ENCODE data around the gene PGLYRP2. TPM values are rescaled to one million over a fixed set of nuclear protein-coding genes. Genes with fewer than 3 reads are reported as not detected.

PGLYRP2 gene
- total RNA-seq, 1 experiment from 2014 or later: not detected

DNA sequence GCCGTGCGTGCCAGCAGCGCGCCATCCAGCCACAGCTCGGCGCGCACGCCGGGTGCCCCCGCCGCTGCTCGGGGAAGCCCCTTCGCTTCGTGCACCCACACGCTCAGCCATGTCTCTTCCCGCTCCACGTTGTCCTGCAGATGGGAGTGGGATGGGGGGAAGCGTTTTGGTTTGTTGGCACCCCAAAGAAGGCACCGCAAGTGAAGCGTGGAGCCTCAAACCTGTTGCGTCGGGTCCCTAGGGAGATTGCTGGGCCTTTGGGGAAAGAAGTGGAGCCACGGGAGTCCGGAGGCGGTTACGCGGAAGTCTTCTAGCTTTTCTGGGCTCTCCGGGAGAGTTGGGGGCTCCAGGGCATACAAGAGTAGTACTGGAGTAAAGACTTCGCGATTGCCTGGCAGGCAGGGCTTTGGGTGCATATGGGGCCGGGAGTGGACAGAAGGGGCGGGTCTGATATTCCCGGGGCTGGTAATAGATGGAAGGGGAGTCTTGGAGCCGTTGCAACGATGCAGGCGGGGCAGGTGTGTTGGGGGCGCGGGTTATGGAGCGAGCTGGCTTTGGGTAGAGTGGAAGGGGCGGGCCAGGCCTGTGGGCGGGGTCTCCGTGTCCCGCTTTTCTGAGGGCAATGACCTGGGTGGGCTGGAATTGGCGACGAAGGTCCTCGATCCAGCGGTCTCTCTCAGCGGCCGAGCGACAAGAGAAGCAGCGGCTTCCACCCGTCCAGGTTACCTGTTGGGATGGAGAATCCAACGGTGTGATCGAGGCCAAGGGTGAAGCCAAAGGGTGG lies 21.4 kb downstream of the PGLYRP2 start:
- Histone ChIP-seq H3K4me3 (replicated peaks in 1 of 2; ENCODE audit: low read depth in 1 of 2, low read length in 2 of 2) (no peak overlapping the region), H3K9me3 (ENCODE audit: control insufficient read depth in 1 of 2, insufficient read depth in 1 of 2, low read depth in 1 of 2, low read length in 2 of 2) (no peaks in the 10 kb centered on the region), H3K27me3 (ENCODE audit: insufficient read depth, low read length) (no peaks in the 10 kb centered on the region), H3K36me3 (ENCODE audit: control insufficient read depth in 1 of 2, insufficient read depth in 2 of 2, low read length in 2 of 2) (no peaks in the 10 kb centered on the region), H3K9ac (ENCODE audit: low read length) (no peak overlapping the region), H3K79me2 (ENCODE audit: insufficient read depth, low read length) (no peaks in the 10 kb centered on the region), H3K4me2 (ENCODE audit: low read length) (no peak overlapping the region), H4K20me1 (ENCODE audit: insufficient read depth) (no peaks in the 10 kb centered on the region), H2AFZ (ENCODE audit: low read depth, low read length, poor library complexity, severe bottlenecking) (no peak overlapping the region), H3K27ac (ENCODE audit: low read depth, low read length) (no peak overlapping the region), H3K4me1 (ENCODE audit: control insufficient read depth in 1 of 2, insufficient read depth in 2 of 2, low read length in 2 of 2) (peaks cover under 1% of the 10 kb centered on the region in 2 experiments; a peak in 2 of 4 replicates), H3K9me2 (ENCODE audit: insufficient read depth) (no peaks in the 10 kb centered on the region)
- ChIA-PET POLR2A (no interaction called here), CTCF (no interaction called here), RAD21 (ENCODE audit: low non-redundant PET in 1 of 2, low total read pairs in 2 of 2, uncharacterized antibody in 2 of 2, unreplicated experiment in 2 of 2) (no interaction called here)
- DNase-seq (ENCODE audit: low read depth, low spot score) (no peak), ATAC-seq (no peak)
- intact Hi-C loops (cut with micrococcal nuclease): loop anchor here (10.0 kb wide), 1 partner anchor 97 kb away; no protein-coding TSS in a partner anchor
- no peak for TF ChIP-seq CBX3 (IDR thresholded peaks at IDR 0.05; ENCODE audit: low read depth)
- TF ChIP-seq EZH2phosphoT487 (IDR thresholded peaks at IDR 0.05; ENCODE audit: borderline replicate concordance): no peak
- TF ChIP-seq EGR1 (IDR thresholded peaks at IDR 0.05; ENCODE audit: low read depth): no peak
- TF ChIP-seq EZH2 (IDR thresholded peaks at IDR 0.05): no peak
- TF ChIP-seq, protein P1, sequence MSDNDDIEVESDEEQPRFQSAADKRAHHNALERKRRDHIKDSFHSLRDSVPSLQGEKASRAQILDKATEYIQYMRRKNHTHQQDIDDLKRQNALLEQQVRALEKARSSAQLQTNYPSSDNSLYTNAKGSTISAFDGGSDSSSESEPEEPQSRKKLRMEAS (IDR thresholded peaks at IDR 0.05): no peak
- TF ChIP-seq JUND (IDR thresholded peaks at IDR 0.05): no peak
- no peak for TF ChIP-seq SIN3A (IDR thresholded peaks at IDR 0.05; ENCODE audit: low read depth)
- no peak for TF ChIP-seq TCF7L2 (IDR thresholded peaks at IDR 0.05; ENCODE audit: borderline replicate concordance, extremely low read depth, insufficient read depth, insufficient read length)
- no peak for TF ChIP-seq POLR2AphosphoS5 (IDR thresholded peaks at IDR 0.05; ENCODE audit: low read depth, low read length)
- TF ChIP-seq ELF1 (IDR thresholded peaks at IDR 0.05; ENCODE audit: borderline replicate concordance, low read depth): no peak
- TF ChIP-seq POLR2A (IDR thresholded peaks at IDR 0.05; ENCODE audit: borderline replicate concordance, extremely low read depth, insufficient read depth, insufficient read length): no peak
- TF ChIP-seq CEBPB (IDR thresholded peaks at IDR 0.05; ENCODE audit: low read depth): no peak
- TF ChIP-seq, protein P2, sequence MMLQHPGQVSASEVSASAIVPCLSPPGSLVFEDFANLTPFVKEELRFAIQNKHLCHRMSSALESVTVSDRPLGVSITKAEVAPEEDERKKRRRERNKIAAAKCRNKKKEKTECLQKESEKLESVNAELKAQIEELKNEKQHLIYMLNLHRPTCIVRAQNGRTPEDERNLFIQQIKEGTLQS (IDR thresholded peaks at IDR 0.05): no peak
- TF ChIP-seq RAD21 (IDR thresholded peaks at IDR 0.05; ENCODE audit: low read depth): no peak
- TF ChIP-seq ZBTB33 (IDR thresholded peaks at IDR 0.05; ENCODE audit: extremely low read depth, insufficient replicate concordance, low read length): no peak
- no peak for TF ChIP-seq CTCF (IDR thresholded peaks at IDR 0.05 in 2 of 3, conservative IDR thresholded peaks at IDR 0.05 in 1 of 3; ENCODE audit: borderline replicate concordance in 1 of 3, insufficient read depth in 1 of 3, low read depth in 2 of 3, low read length in 2 of 3)
- TF ChIP-seq FOSL1 (IDR thresholded peaks at IDR 0.05; ENCODE audit: low read depth): no peak
- TF ChIP-seq, protein P3, sequence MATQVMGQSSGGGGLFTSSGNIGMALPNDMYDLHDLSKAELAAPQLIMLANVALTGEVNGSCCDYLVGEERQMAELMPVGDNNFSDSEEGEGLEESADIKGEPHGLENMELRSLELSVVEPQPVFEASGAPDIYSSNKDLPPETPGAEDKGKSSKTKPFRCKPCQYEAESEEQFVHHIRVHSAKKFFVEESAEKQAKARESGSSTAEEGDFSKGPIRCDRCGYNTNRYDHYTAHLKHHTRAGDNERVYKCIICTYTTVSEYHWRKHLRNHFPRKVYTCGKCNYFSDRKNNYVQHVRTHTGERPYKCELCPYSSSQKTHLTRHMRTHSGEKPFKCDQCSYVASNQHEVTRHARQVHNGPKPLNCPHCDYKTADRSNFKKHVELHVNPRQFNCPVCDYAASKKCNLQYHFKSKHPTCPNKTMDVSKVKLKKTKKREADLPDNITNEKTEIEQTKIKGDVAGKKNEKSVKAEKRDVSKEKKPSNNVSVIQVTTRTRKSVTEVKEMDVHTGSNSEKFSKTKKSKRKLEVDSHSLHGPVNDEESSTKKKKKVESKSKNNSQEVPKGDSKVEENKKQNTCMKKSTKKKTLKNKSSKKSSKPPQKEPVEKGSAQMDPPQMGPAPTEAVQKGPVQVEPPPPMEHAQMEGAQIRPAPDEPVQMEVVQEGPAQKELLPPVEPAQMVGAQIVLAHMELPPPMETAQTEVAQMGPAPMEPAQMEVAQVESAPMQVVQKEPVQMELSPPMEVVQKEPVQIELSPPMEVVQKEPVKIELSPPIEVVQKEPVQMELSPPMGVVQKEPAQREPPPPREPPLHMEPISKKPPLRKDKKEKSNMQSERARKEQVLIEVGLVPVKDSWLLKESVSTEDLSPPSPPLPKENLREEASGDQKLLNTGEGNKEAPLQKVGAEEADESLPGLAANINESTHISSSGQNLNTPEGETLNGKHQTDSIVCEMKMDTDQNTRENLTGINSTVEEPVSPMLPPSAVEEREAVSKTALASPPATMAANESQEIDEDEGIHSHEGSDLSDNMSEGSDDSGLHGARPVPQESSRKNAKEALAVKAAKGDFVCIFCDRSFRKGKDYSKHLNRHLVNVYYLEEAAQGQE (IDR thresholded peaks at IDR 0.05; ENCODE audit: low read depth): no peak
- no TSS peak for BruUV-seq (replicated peaks)
